Gastrocnemius medialis (tissue), 4 donors: Measurements from ENCODE around the gene UNC119. TPM values are rescaled to one million over a fixed set of nuclear protein-coding genes. Genes with fewer than 3 reads are reported as not detected.

ENCODE experiments used
- ATAC-seq, 2 donors: fragments of 150-250 bp; one replicate each; pipeline ENCODE4 v1.9.1; 2016
- DNase-seq, 2 donors: peaks; one replicate each; pipeline ENCODE4 v3.0.0-alpha.2; 2019
- H3K27ac ChIP-seq, 4 donors: fragments of 200-600 bp; sonication (generic); 1 replicate in 1 of 4; 2 replicates in 3 of 4; pipeline ENCODE4 v1.5.1; 2016 to 2018; ENCODE audit warnings: mild to moderate bottlenecking in 2 of 4, moderate library complexity in 1 of 4
- H3K27me3 ChIP-seq, 3 donors: fragments of 200-600 bp; sonication (generic) in 2 of 3; 1 replicate in 1 of 3; 2 replicates in 2 of 3; pipeline versions ENCODE4 v1.5.1 to v1.6.0; 2016 to 2019; ENCODE audit warnings: mild to moderate bottlenecking in 1 of 3, moderate library complexity in 1 of 3
- H3K36me3 ChIP-seq, 2 donors: fragments of 200-600 bp; sonication (generic) in 1 of 2; one replicate each; pipeline ENCODE4 v1.5.1; 2017 to 2018
- H3K4me1 ChIP-seq, 2 donors: fragments of 200-600 bp; sonication (generic) in 1 of 2; one replicate each; pipeline ENCODE4 v1.5.1; 2016 to 2017; ENCODE audit warnings: mild to moderate bottlenecking in 2 of 2
- H3K4me3 ChIP-seq, 4 donors: fragments of 200-600 bp; sonication (generic) in 3 of 4; 1 replicate in 1 of 4; 2 replicates in 3 of 4; pipeline ENCODE4 v1.5.1; 2016 to 2019; ENCODE audit warnings: mild to moderate bottlenecking in 2 of 4
- H3K9me3 ChIP-seq, 3 donors: fragments of 200-600 bp; sonication (generic) in 2 of 3; 1 replicate in 1 of 3; 2 replicates in 2 of 3; pipeline ENCODE4 v1.5.1; 2016 to 2019
- POLR2A ChIP-seq, 2 donors: fragments of 450-650 bp; IDR thresholded peaks; one replicate each; pipeline ENCODE4 v1.6.1; 2017; ENCODE audit warnings: antibody characterized with exemption in 2 of 2, mild to moderate bottlenecking in 2 of 2, moderate library complexity in 2 of 2
- in situ Hi-C, 4 donors: fragments of 200-750 bp; cut with MboI; loops; one replicate each; pipeline versions ENCODE4 v1.15.0 to v1.8.0; 2017; ENCODE audit warnings: low sequenced_read_pairs in 4 of 4
- intact Hi-C: fragments of 100-400 bp; cut with DNase I; formaldehyde crosslinking; loops from one replicate; pipeline ENCODE4 v1.15.1; 2023; ENCODE audit warnings: low total_unique reads
- total RNA-seq, 4 donors: library from RNA; depleted of rRNA; stranded (reverse); fragments of >200 nt; gene quantifications; one replicate each; pipeline versions ENCODE4 v1.1.0 to v1.2.3, GENCODE V29; 2016
- TF ChIP-seq, protein P1 (sequence below), 5 experiments: fragments of 450-650 bp in 3 of 5; fragments of 200-600 bp in 2 of 5; sonication (generic) in 2 of 5; IDR thresholded peaks in 4 of 5; conservative IDR thresholded peaks in 1 of 5; 1 replicate in 4 of 5; 2 replicates in 1 of 5; pipeline ENCODE4 v1.5.1; 2016 to 2019; ENCODE audit warnings: antibody characterized with exemption in 5 of 5, mild to moderate bottlenecking in 3 of 5, moderate library complexity in 3 of 5

Gene UNC119
- total RNA-seq, 4 donors from 2014 or later, result 3.1 to 10.2 (median 6.3) TPM

- TF ChIP-seq, protein P1, sequence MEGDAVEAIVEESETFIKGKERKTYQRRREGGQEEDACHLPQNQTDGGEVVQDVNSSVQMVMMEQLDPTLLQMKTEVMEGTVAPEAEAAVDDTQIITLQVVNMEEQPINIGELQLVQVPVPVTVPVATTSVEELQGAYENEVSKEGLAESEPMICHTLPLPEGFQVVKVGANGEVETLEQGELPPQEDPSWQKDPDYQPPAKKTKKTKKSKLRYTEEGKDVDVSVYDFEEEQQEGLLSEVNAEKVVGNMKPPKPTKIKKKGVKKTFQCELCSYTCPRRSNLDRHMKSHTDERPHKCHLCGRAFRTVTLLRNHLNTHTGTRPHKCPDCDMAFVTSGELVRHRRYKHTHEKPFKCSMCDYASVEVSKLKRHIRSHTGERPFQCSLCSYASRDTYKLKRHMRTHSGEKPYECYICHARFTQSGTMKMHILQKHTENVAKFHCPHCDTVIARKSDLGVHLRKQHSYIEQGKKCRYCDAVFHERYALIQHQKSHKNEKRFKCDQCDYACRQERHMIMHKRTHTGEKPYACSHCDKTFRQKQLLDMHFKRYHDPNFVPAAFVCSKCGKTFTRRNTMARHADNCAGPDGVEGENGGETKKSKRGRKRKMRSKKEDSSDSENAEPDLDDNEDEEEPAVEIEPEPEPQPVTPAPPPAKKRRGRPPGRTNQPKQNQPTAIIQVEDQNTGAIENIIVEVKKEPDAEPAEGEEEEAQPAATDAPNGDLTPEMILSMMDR (IDR thresholded peaks at IDR 0.05 in 4 of 5, conservative IDR thresholded peaks at IDR 0.05 in 1 of 5), result no peak
- TF ChIP-seq POLR2A (IDR thresholded peaks at IDR 0.05), result no peak
- intact Hi-C loops (no loop called here), in situ Hi-C loops (loop anchor here in 1 of 4 donors (25.0 kb wide), 1 partner anchor 95 kb away; the partner anchor contains the start of gene SLC46A1)
- Histone ChIP-seq H3K4me1 (no peaks in the 10 kb centered on the region), H3K27me3 (peaks cover 11 to 32% (median 20%) of the 10 kb centered on the region in 3 donors), H3K27ac (no peak overlapping the region), H3K36me3 (no peaks in the 10 kb centered on the region), H3K9me3 (no peaks in the 10 kb centered on the region), H3K4me3 (no peak overlapping the region)
- DNase-seq (no peak), ATAC-seq (no peak)
Measured at GRCh38 chr17:28506763-28507487, 45.5 kb downstream of the UNC119 start.

DNA sequence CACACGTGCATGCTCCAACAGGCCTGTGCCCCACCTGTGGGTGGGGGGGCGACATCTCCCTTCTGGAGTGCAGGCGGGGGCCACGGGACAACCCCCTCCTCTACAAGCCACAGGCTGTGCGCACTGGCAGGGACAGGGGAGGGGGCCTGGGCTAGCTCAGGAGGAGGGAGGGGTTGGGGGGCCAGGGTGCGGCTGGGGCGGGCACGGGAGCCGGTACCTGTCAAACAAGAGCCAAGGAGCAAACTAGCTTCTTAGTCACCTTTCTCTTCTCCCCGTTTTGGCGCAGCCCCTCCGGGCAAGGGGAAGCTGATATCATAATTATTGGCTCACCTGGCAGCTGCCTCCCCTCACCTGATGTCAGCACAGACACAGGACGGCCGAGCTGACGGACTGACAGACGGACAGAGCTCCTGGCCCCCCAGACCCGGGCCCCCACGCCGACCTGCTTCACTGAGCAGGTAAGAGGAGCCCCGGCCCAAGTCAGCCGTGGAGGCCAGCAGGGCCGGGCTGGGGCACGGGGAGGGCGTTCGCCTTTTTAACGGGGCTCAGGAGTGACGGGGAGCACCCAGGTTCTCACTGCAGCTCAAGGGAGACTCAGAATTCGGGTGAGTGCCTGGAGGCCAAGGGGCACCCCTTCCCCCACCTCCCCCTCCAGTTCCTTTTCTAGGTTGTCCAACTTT lies 46.3 kb downstream of the UNC119 start, which contains the start of gene FOXN1:
Gene FOXN1 (plus strand): TSS at position 363 of the 680 bp plus-strand sequence. CDS start 17,622 bp downstream, outside the sequence.
- TF ChIP-seq, protein P1 (IDR thresholded peaks at IDR 0.05 in 4 of 5, conservative IDR thresholded peaks at IDR 0.05 in 1 of 5), result no peak
- TF ChIP-seq POLR2A (IDR thresholded peaks at IDR 0.05), result no peak
- no peak for ATAC-seq
- intact Hi-C loops (no loop called here), in situ Hi-C loops (loop anchor here in 1 of 4 donors (25.0 kb wide), 1 partner anchor 94 kb away; the partner anchor contains the start of gene SLC46A1)
- Histone ChIP-seq H3K27ac (no peak within 1 kb of the TSS), H3K4me1 (no peaks in the 10 kb centered on the region), H3K36me3 (no peaks in the 10 kb centered on the region), H3K27me3 (peaks cover 11 to 28% (median 14%) of the 10 kb centered on the region in 3 donors), H3K9me3 (no peaks in the 10 kb centered on the region), H3K4me3 (no peak within 1 kb of the TSS)
- no peak for DNase-seq

- ATAC-seq (no peak), DNase-seq (no peak)
- peaks cover 4 to 12% (median 5%) of the 10 kb centered on the region in 3 donors for H3K27me3 ChIP-seq
- H3K36me3 ChIP-seq, result no peaks in the 10 kb centered on the region
- intact Hi-C loops, result no loop called here
- H3K9me3 ChIP-seq, result no peaks in the 10 kb centered on the region
- TF ChIP-seq, protein P1 (IDR thresholded peaks at IDR 0.05 in 4 of 5, conservative IDR thresholded peaks at IDR 0.05 in 1 of 5), result no peak
- TF ChIP-seq POLR2A (IDR thresholded peaks at IDR 0.05), result no peak
- in situ Hi-C loops, result loop anchor here in 1 of 4 donors (25.0 kb wide), 1 partner anchor 91 kb away; the partner anchor contains the start of gene SLC46A1
- no peak overlapping the region for H3K4me3 ChIP-seq
- no peak overlapping the region for H3K27ac ChIP-seq
- H3K4me1 ChIP-seq, result no peaks in the 10 kb centered on the region
Measured at GRCh38 chr17:28503420-28503819, 49.0 kb downstream of the UNC119 start.

GRCh38 chr17:28501421-28502284 lies 50.8 kb downstream of the UNC119 start:
- no peaks in the 10 kb centered on the region for H3K4me1 ChIP-seq
- no peak for DNase-seq
- TF ChIP-seq, protein P1 (IDR thresholded peaks at IDR 0.05 in 4 of 5, conservative IDR thresholded peaks at IDR 0.05 in 1 of 5), result no peak
- TF ChIP-seq POLR2A (IDR thresholded peaks at IDR 0.05), result no peak
- ATAC-seq, result no peak
- H3K27ac ChIP-seq, result no peak overlapping the region
- no peak overlapping the region for H3K4me3 ChIP-seq
- H3K9me3 ChIP-seq, result no peaks in the 10 kb centered on the region
- in situ Hi-C loops, result loop anchor here in 1 of 4 donors (25.0 kb wide), 1 partner anchor 89 kb away; the partner anchor contains the start of gene SLC46A1
- intact Hi-C loops, result no loop called here
- H3K27me3 ChIP-seq, result peaks cover 0 to under 1% (median 0%) of the 10 kb centered on the region in 3 donors
- H3K36me3 ChIP-seq, result no peaks in the 10 kb centered on the region
